Esophagus squamous epithelium (tissue), 5 donors: ENCODE data around the gene TEX52. TPM values are rescaled to one million over a fixed set of nuclear protein-coding genes. Genes with fewer than 3 reads are reported as not detected.
A peak's percentile ranks its signal among the peaks of the same experiment; 100 is the strongest.

ENCODE experiments used
- DNase-seq: peaks from one replicate; lab custom pipeline; 2025; lab: John Stamatoyannopoulos, UW
- H3K27ac ChIP-seq, 4 donors: fragments of 200-600 bp; sonication (generic); one replicate each; pipeline ENCODE4 v1.5.1; 2016 to 2019; ENCODE audit warnings: mild to moderate bottlenecking in 1 of 4
- H3K27me3 ChIP-seq, 4 donors: fragments of 200-600 bp; sonication (generic); 1 replicate in 3 of 4; 2 replicates in 1 of 4; pipeline versions ENCODE4 v1.5.1 to v1.6.0; 2017 to 2021; ENCODE audit warnings: antibody characterized with exemption in 1 of 4
- H3K36me3 ChIP-seq, 3 donors: fragments of 200-600 bp; sonication (generic); one replicate each; pipeline ENCODE4 v1.5.1; 2016 to 2019
- H3K4me1 ChIP-seq, 3 donors: fragments of 200-600 bp; sonication (generic); one replicate each; pipeline ENCODE4 v1.5.1; 2017 to 2019
- H3K4me3 ChIP-seq, 4 donors: fragments of 200-600 bp; sonication (generic); 1 replicate in 3 of 4; 2 replicates in 1 of 4; pipeline ENCODE4 v1.5.1; 2016 to 2019; ENCODE audit warnings: mild to moderate bottlenecking in 2 of 4, moderate library complexity in 1 of 4
- H3K9me3 ChIP-seq, 3 donors: fragments of 200-600 bp; sonication (generic); one replicate each; pipeline ENCODE4 v1.5.1; 2016 to 2019
- POLR2A ChIP-seq, 4 donors: fragments of 450-650 bp; IDR thresholded peaks; one replicate each; pipeline ENCODE4 v1.6.1; 2017; ENCODE audit warnings: antibody characterized with exemption in 4 of 4, mild to moderate bottlenecking in 4 of 4, moderate library complexity in 3 of 4
- WGBS, 2 donors: methylation state at CpG; one replicate each; pipeline ENCODE4 v1.1.5; 2018; 5-methylcytosine and 5-hydroxymethylcytosine counted together
- intact Hi-C: fragments of 100-400 bp; cut with DNase I; formaldehyde crosslinking; loops from one replicate; pipeline ENCODE4 v1.15.0; 2022
- total RNA-seq, 4 donors: library from RNA; depleted of rRNA; stranded (reverse); fragments of >200 nt; gene quantifications; one replicate each; pipeline ENCODE4 v1.1.0, GENCODE V29; 2016
- TF ChIP-seq, protein P1 (sequence below), 6 experiments: fragments of 450-650 bp in 4 of 6; fragments of 200-600 bp in 2 of 6; sonication (generic) in 2 of 6; IDR thresholded peaks; one replicate each; pipeline ENCODE4 v1.5.1; 2016 to 2019; ENCODE audit warnings: antibody characterized with exemption in 6 of 6, mild to moderate bottlenecking in 4 of 6, moderate library complexity in 4 of 6
- donor health status: DM: yes; HTN: yes; CAD: no.

Gene TEX52
- total RNA-seq, 4 donors from 2014 or later = not detected

DNA sequence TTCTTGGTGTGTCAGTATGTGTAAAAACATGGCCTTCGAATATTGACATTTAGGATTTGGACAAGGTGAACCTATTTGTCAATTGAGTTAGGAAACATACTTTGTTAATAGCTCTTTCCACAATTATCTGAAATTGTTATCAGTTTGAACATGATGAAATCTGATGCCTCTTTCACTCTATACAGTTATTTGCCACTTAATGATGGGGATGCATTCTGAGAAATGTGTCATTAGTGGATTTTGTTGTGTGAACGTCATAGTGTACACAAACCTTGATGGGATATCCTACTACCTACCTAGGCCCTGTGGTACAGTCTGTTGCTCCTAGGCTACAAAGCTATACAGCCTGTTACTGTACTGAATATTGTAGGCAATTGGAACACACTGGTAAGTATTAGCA, 38.7 kb upstream of the TEX52 start:
- intact Hi-C loops = no loop called here
- no peak for TF ChIP-seq POLR2A (IDR thresholded peaks at IDR 0.05)
- TF ChIP-seq, protein P1, sequence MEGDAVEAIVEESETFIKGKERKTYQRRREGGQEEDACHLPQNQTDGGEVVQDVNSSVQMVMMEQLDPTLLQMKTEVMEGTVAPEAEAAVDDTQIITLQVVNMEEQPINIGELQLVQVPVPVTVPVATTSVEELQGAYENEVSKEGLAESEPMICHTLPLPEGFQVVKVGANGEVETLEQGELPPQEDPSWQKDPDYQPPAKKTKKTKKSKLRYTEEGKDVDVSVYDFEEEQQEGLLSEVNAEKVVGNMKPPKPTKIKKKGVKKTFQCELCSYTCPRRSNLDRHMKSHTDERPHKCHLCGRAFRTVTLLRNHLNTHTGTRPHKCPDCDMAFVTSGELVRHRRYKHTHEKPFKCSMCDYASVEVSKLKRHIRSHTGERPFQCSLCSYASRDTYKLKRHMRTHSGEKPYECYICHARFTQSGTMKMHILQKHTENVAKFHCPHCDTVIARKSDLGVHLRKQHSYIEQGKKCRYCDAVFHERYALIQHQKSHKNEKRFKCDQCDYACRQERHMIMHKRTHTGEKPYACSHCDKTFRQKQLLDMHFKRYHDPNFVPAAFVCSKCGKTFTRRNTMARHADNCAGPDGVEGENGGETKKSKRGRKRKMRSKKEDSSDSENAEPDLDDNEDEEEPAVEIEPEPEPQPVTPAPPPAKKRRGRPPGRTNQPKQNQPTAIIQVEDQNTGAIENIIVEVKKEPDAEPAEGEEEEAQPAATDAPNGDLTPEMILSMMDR (IDR thresholded peaks at IDR 0.05) = no peak
- Histone ChIP-seq H3K27me3 (no peaks in the 10 kb centered on the region), H3K36me3 (no peaks in the 10 kb centered on the region), H3K27ac (no peak overlapping the region), H3K4me3 (no peak overlapping the region), H3K9me3 (no peaks in the 10 kb centered on the region), H3K4me1 (peaks cover 0 to 29% (median 7%) of the 10 kb centered on the region in 3 donors)
- no peak for DNase-seq
- WGBS, 2 donors = 70 to 73% methylated on average over 2 of the region's 2 CpGs

DNA sequence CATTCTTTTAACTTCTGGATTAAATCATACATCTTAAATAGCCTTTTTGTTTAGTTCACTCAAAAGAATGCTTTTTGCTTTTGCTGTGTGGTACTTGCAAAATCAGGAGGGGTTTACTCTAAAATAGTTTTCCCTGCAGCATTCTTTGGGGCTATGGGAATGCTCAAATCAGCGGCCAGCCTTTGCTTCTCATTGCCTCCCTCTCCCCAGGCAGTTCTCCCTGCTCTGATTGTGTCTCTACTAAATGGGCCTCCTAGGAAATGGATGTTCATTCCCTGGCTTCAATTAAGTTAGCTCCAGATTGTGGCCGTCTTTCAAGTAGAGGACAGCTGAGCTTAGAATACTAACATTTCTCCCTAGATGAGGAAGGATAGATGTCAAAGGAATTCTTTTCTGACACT, 38.2 kb upstream of the TEX52 start:
- DNase-seq = no peak
- H3K27me3 ChIP-seq = no peaks in the 10 kb centered on the region
- H3K4me1 ChIP-seq = peaks cover 4 to 33% (median 9%) of the 10 kb centered on the region in 3 donors
- 42 to 86% methylated on average over 2 of the region's 2 CpGs for WGBS, 2 donors
- H3K27ac ChIP-seq = no peak overlapping the region
- no peaks in the 10 kb centered on the region for H3K9me3 ChIP-seq
- intact Hi-C loops = no loop called here
- no peak overlapping the region for H3K4me3 ChIP-seq
- TF ChIP-seq, protein P1 (IDR thresholded peaks at IDR 0.05) = no peak
- no peak for TF ChIP-seq POLR2A (IDR thresholded peaks at IDR 0.05)
- H3K36me3 ChIP-seq = no peaks in the 10 kb centered on the region

DNA sequence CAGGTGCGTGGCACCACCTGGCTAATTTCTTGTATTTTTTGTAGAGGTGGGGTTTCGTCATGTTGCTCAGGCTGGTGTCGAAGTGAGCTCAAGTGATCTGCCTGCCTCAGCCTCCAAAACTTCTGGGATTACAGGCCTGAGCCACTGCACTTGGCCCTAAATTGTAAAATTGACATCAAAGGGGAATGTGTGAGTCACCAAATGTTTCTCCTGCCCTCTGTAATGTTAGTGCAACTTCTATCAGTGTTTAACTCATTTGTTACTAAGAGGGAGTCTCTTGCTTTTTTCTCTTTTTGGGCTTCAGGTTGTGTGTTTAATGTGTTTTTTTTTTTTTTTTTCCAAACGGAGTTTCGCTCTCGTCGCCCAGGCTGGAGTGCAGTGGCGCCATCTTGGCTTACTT, 36.2 kb upstream of the TEX52 start:
- intact Hi-C loops = no loop called here
- Histone ChIP-seq H3K36me3 (peaks cover 0 to 7% (median 0%) of the 10 kb centered on the region in 3 donors), H3K27me3 (no peaks in the 10 kb centered on the region), H3K4me1 (peaks cover 6 to 37% (median 10%) of the 10 kb centered on the region in 3 donors), H3K27ac (peak overlapping the region in 1 of 4 donors; percentile 98), H3K9me3 (no peaks in the 10 kb centered on the region), H3K4me3 (peak overlapping the region in 1 of 4 donors; percentile 25)
- WGBS, 2 donors = 50 to 61% methylated on average over 6 to 7 of the region's 8 CpGs
- DNase-seq = no peak
- TF ChIP-seq POLR2A (IDR thresholded peaks at IDR 0.05) = no peak
- TF ChIP-seq, protein P1 (IDR thresholded peaks at IDR 0.05) = no peak

DNA sequence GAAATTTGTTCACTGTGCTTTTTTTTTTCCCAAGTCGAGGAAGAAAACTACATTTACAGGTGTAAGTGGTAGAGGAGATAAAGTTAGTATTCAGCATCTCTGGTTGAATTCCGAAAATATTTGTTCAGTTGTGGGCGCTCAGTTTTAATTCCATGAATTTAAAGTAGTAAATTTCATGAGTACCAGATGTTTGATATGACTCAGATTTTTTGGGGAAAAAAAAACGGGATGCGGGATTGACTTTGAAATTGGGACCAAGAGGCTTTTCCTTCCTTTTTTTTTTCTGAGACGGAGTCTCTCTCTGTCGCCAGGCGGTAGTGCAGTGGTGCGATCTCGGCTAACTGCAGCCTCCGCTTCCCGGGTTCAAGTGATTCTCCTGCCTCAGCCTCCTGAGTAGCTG, 35.4 kb upstream of the TEX52 start:
- Histone ChIP-seq H3K4me1 (peaks cover 6 to 37% (median 10%) of the 10 kb centered on the region in 3 donors), H3K27me3 (no peaks in the 10 kb centered on the region), H3K9me3 (no peaks in the 10 kb centered on the region), H3K36me3 (peaks cover 0 to 10% (median 0%) of the 10 kb centered on the region in 3 donors), H3K4me3 (peak overlapping the region in 2 of 4 donors; percentile 72 to 97), H3K27ac (peak overlapping the region in 2 of 4 donors; percentile 95 to 98)
- no peak for TF ChIP-seq POLR2A (IDR thresholded peaks at IDR 0.05)
- TF ChIP-seq, protein P1 (IDR thresholded peaks at IDR 0.05) = no peak
- no peak for DNase-seq
- intact Hi-C loops = no loop called here
- 67 to 81% methylated on average over 12 of the region's 12 CpGs for WGBS, 2 donors

DNA sequence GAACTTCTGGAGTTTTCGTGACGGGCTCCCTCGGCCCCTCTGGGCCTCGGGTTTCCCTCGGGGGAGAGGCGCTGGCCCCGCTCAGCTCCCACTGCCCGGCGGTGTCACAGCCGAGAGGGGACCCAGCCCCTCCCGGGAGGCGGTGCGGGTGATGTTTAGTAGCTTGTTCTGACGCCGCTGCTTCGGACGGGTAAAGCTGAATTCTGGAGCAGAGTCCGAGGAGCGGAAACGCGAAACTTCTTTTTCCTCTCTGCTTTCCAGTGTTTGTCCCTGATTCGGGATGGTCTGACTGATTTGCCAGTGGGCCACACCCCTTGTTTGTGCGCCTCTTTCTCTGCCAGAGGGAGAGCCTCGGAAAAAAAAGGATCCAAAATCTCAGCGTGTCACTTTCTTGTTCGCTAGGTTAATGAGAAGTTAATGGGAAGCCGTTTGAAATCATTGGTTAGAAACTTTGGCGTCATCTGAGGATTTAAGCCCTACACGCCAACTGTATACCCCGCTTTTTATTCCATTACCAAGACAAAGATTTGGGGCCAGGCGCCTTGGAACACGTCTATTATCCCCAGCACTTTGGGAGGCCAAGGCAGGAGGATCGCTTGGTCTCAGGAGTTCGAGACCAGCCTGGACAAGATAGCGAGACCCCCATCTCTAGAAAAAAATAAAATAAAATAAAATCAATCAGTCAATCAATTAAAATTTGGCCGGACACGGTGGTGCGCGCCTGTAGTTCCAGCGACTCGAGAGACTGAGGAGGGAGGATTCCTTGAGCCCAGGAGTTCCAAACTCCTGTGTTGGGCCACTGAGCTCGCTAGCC, 34.6 kb upstream of the TEX52 start:
- H3K4me3 ChIP-seq = peak overlapping the region; percentile 68 to 97 (median 78)
- TF ChIP-seq, protein P1 (IDR thresholded peaks at IDR 0.05) = no peak
- peak in 1 of 4 donors; percentile 5 for TF ChIP-seq POLR2A (IDR thresholded peaks at IDR 0.05)
- DNase-seq = no peak
- peak overlapping the region; percentile 89 to 98 (median 94) for H3K27ac ChIP-seq
- peaks cover 6 to 37% (median 10%) of the 10 kb centered on the region in 3 donors for H3K4me1 ChIP-seq
- no peaks in the 10 kb centered on the region for H3K9me3 ChIP-seq
- intact Hi-C loops = no loop called here
- H3K36me3 ChIP-seq = peaks cover 0 to 12% (median 0%) of the 10 kb centered on the region in 3 donors
- H3K27me3 ChIP-seq = no peaks in the 10 kb centered on the region
- WGBS, 2 donors = 33 to 49% methylated on average over 19 to 29 of the region's 42 CpGs
